Skeletal muscle cell (primary cell): ENCODE data around the gene CDCA8.

Experiments
- DNase-seq: peaks from one replicate; pipeline ENCODE4 v3.0.0-alpha.2; 2010; ENCODE audit warnings: low read depth
- H3K4me3 ChIP-seq: 2 replicates; pipeline ENCODE4 v1.5.1; 2011; ENCODE audit warnings: low read depth, mild to moderate bottlenecking, control low read depth, low read length, moderate library complexity

The CDCA8 gene

DNA sequence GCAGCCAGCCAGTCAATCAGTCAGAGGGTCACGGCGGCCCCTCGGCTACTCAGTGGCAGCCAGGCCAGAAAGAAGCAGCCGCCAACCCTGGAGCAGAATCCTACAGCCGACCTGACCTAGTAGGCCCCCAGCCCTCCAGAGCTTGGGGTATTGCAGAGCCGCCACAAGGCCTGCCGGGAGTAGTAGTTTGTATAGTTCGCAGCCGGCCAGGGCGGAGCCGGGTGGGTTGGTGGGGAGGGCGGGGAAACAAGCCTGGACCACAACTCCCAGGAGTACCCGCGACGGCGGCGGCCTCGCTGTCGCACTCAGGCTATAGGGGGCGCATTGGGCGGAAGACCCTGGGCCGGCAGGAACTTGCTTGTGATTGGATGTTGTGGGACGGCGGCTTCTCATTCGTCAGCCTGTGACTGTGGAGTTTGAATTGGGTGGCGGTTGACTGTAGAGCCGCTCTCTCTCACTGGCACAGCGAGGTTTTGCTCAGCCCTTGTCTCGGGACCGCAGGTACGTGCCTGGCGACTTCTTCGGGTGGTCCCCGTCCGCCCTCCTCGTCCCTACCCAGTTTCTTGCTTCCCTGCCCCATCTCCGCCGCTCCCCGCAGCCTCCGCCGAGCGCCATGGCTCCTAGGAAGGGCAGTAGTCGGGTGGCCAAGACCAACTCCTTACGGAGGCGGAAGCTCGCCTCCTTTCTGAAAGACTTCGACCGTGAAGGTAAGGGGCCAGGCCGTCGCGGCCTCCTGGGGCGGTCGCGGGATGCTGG, at the start of gene CDCA8:
Gene CDCA8 (plus strand): TSS at position 439 of the 756 bp plus-strand sequence. CDS start 175 bp downstream, at position 614.
- H3K4me3 ChIP-seq: peak within 1 kb of the TSS; percentile 96
- peak; percentile 92 for DNase-seq

DNA sequence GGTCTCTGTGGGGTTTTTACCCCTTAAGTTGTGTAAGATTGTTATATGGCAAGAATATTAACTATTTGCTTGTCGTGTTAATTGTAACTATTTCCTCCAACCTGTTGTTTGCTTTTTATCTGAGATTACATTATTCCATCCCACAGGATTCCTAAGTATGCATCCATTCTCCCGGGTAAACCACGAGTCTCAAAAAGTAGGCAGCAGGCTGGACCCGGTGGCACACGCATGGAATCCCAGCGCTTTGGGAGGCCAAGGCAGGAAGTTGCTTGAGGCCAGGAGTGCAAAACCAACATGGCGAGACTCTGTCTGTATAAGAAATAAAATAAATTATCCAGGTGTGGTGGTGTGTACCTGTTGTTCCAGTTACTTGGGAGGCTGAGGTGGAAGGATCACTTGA, 45.0 kb upstream of the CDCA8 start:
- no peak for DNase-seq
- H3K4me3 ChIP-seq: no peak overlapping the region

DNA sequence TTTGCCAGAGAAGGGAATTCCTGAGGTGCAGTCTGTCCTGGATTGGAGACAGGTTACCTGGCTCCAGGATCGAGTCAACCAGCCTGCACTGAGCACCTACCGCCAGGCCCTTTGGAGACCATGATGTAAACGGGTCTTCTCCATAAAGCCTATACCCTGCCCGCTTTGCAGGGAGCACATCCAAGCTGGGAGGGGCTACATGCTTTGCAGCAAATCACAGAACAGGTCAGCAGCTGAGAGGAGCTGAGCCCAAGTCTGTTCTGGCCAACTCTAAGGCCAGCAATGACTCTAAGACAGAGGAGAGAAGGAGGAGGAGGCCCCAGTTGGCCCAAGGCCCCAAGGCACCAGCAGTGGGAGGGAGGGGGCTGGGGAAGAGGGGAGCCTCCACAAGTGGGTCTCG, 42.1 kb upstream of the CDCA8 start:
- H3K4me3 ChIP-seq: no peak overlapping the region
- DNase-seq: no peak

DNA sequence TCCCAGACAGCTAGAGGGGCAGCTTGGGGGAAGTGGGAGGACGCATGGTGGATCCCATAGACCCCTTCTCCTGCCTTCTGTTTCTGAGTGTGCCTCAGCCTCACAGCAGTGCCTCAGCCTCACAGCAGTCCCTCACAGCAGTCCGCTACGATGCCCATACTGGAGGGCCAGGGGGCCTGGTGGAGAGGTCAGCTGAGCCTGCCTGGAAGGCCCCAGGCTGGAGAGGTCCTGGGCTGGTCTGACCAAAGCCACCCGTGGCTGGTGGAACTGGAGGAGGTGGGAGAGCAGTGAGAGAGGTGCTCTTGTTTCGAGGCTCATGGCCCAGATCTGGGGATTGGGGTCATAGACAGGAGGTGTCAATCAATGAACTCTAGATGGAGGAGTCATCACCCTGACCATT, 41.6 kb upstream of the CDCA8 start:
- H3K4me3 ChIP-seq: no peak overlapping the region
- no peak for DNase-seq

DNA sequence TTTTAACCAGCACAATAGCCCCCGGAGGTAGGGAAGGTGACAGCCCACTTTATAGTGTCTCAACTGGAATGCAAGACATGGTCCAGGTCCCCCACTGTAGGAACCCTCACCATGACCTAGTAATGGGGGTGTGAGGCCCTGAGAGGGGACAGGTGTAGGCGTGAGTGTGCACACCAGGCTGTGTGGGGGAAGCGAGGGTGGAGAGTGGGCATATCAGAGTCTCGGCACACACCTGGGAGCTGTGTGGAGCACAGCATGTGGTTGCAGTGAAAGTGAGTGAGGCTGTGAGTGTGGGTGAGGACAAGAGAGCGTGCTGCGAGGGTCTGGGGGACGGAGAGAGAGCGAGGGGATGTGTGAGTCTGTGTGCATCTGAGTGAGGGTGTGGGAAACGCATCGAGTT, 40.5 kb upstream of the CDCA8 start:
- DNase-seq: no peak
- H3K4me3 ChIP-seq: no peak overlapping the region

DNA sequence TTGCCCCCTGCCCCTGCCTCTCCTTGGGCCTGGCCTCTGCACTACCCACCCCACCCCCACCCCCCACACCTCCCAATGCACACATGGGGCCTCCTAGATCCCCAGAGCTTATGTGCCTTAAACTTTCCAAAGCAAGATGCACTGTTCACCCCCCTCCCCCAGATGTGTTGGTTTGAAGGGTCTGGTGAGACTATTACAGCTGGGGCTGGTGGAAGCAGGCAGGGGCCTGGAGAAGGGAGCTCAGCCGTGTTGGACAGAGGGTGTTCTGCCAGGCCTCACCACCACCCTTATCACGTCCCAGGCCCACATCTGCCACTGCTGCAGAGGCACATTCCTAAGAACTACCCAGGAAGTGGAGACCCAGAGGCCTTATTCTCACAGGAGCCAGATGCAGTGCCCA, 39.3 kb upstream of the CDCA8 start:
- DNase-seq: no peak
- H3K4me3 ChIP-seq: no peak overlapping the region

DNA sequence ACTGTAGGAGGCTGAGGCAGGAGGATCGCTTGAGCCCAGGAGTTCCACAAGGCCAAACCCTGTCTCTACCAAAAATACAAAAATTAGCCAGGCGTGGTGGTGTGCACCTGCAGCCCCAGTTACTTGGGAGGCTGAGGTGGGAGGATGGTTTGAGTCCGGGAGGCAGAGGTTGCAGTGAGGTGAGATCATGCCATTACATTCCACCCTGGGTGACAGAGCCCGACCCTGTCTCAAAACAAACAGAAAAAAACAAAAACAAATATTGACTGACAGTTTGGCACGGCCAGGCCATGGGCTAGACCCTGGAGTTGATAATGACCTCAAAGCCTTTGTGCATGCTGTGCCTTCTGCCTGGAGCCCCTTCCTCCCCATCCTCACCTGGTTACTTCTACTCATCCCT, 38.4 kb upstream of the CDCA8 start:
- no peak for DNase-seq

DNA sequence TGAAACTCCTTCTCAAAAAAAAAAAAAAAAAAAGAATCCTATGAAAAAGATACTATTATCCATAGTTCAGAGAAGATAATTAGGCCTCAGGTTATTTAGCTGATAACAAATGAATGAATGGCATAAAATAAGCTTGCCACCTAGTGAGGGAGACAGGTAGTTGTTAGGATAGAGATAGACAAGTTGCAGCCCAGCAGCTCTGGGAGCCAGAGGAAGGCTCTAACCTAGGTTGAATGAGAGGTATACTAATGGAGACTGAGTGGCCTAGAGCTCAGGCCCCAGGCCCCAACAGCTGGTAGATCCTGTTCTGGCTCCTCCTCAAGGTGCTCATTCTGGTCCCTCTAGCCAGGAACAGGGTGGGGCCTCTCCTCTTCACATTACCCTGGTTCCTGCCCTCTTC, 37.0 kb upstream of the CDCA8 start:
- DNase-seq: no peak
- H3K4me3 ChIP-seq: no peak overlapping the region

More for the DNA sequence above, 38.4 kb upstream of the CDCA8 start:
- no peak overlapping the region for H3K4me3 ChIP-seq

DNA sequence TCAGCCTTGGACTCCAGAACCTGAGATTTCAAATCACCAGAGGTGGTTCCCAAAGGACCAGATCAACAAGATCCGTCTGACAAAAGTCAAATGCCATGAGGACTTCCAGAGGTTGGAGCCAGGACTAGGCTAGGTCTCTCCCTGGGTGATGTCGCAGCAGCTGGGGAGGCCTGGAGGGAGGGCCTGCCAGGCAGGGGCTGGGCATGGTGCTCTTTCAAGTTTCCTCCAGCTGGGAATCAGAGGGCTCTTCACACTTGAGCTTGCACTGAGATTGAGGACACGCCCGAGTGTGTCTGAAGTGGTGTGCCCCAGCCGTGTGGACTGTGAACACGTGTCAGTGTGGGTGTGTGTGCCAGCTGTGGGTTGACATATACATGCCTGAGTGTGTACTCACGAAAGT, 36.3 kb upstream of the CDCA8 start:
- no peak overlapping the region for H3K4me3 ChIP-seq
- no peak for DNase-seq

DNA sequence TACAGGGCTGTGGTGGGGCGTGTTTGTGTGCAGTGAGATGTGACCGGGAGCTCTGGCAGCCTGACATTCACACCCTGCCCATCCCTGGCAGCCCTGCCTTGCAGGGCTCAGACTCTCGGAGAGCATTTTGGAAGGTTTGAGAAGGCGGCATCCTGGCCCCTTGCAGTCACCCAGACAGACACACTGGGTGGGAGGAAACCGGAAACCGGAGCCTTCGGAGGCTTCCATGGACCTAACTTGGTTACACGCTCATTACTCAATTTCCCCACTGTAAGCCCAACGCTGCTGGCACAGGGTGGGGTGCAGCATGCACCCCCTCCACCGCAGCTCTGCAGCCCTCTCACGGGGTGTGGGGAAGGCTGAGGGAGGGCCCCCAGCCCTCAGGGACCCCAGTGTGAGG, 35.4 kb upstream of the CDCA8 start:
- no peak overlapping the region for H3K4me3 ChIP-seq
- DNase-seq: no peak

DNA sequence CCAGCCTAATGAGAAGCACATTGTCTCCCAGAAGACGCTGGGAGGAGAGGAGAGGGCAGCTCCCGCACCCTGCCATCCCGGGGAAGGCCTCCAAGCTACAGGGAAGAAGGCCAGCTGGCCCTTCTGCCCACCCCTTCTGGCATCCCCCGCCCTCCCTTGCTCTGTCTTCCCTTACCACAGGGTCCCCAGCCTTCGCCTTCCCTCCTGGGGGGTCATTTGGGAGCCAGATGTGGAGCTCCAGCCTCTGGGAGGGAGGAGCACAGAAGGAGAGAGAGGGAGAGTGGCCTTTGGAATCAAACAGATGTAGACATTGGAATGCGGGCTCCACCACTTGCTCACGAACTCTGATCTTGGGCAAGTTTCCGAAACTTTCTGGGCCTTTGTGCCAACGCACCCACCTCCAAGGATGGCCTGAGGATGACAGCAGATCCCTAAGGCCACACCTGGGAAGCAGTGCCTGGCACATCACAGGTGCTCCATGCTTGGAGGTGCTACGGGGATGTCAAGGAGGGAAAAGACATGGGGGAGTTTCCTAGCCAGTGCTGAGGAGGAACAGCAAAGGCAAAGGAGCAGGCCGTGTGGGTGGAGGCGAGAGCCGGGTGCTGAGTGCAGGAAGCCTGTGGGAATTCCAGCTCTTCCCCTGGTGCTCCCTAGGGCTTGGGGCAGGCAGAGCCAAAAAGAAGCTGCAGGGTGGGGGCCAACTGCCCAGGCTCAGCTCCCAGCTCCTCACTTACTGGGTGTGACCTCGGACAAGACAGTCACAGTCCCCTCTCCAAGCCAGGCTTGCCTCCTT, 34.5 kb upstream of the CDCA8 start:
- no peak for DNase-seq
- H3K4me3 ChIP-seq: no peak overlapping the region

DNA sequence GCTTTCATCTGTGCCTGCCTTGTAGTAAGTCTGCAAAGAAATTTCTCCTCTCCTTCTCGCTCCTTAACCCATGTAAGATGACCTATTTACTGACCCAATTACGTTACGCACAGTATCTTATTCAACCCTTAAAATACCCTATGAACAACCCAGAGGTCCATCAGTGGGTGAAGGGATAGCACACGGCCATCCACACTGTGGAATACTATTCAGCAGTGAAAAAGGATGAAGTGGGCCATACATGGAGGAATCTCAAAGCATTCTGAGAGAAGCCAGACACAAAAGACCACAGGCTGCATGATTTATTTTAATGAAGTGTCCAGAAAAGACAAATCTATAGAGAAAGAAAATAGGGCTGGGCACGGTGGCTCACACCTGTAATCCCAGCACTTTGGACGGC, 33.8 kb upstream of the CDCA8 start:
- DNase-seq: no peak
- H3K4me3 ChIP-seq: no peak overlapping the region

DNA sequence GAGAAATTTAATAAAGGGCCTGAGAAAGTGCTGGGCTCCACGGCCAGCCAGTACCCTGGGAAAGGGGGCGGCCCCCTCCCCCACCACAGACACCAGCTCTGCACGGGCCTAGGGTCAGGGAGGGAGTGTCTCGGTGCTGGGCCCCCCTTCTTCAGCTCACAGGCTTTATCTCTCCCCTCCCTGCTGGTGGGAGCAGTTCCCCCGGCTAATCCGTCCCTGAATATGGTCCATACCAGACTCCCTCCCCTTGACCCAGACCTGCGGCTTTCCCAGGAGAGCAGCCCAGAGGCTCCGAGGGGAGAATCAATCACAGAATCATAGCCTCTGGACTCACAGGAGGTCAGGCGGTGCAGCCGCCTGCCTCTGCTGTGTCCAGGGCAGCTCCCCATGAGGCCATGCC, 31.7 kb upstream of the CDCA8 start:
- no peak overlapping the region for H3K4me3 ChIP-seq
- DNase-seq: no peak

DNA sequence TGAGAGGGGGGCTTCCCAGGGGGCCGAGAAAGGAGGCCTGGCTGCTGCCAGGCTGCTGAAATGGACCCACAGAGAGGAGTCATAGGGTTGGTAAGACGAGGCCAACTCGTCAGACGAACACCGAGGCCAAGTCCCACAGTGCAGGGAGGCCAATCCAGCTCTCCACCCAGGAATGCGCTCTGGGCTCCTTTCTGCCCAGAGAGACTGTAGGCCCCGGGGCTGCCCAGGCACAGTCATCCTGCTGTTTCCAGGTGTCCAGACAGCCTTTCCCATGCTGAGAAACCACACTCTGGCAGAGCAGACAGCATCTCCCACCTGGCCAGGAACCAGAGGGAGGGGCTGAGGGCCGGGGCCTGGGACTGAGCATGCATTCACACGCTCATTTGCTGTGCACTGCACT, 30.9 kb upstream of the CDCA8 start:
- DNase-seq: no peak
- H3K4me3 ChIP-seq: no peak overlapping the region

DNA sequence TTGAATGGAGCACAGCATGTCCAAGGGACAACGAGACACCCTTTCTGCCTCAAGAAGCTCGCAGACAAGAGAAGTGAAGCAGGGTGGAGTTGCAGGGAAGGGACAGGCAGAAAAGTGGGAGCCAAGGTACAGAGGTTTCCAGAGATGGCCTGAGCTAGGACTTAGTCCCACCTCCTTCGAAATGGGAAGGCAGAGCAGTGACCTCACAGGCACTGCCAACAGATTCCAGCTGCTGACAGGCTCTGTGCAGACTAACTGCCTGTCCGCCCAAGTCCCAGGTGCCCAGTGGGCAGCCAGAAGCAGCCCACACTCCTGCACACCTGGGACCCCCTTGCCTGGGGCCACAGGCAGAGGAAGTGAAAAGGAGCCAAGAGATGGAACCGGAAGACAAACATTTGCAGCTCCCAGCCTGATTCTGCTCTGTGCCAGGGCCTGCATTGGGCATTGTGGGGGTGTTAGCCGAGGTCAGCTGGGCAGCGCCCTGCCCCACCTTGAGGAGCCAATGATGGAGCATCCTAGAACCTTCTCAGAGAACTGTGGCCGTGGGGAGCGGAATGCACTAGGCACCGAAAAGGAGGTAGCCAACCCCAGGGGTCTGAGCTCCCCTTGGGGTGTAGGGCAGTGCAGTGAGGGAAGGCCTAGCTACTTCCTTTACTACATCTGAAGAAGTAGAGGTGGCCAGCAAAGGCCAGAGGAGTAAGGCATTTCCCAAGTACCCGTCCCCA, 30.1 kb upstream of the CDCA8 start:
- no peak overlapping the region for H3K4me3 ChIP-seq
- DNase-seq: no peak

DNA sequence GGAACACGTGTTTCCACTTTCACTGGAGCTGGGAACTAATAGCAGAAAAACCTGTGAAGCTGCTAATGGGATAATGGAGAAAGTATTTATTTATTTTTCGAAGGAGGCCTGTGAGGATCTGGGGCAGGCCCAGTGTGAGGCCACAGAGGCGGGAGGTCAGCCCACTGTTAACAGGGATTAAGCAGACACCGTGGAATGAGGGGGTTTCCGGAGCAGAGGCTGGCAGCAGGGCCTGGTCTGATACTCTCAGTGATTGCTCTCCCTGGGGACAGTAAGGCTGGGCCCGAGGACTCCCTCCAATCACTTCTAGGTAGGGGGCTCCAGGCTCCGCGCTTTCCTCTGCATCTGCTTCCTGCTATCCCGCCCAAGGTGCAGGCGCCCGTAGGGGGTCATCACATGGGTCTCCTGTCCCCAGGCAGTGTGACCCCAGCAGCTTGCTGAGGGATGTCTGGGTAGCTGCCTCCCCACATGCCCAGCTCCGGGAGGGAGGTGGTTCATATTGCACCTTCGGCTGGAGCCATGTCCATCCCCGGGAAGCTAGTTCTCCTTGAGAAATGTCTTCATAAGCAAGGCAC, 28.8 kb upstream of the CDCA8 start:
- DNase-seq: no peak
- H3K4me3 ChIP-seq: no peak overlapping the region

DNA sequence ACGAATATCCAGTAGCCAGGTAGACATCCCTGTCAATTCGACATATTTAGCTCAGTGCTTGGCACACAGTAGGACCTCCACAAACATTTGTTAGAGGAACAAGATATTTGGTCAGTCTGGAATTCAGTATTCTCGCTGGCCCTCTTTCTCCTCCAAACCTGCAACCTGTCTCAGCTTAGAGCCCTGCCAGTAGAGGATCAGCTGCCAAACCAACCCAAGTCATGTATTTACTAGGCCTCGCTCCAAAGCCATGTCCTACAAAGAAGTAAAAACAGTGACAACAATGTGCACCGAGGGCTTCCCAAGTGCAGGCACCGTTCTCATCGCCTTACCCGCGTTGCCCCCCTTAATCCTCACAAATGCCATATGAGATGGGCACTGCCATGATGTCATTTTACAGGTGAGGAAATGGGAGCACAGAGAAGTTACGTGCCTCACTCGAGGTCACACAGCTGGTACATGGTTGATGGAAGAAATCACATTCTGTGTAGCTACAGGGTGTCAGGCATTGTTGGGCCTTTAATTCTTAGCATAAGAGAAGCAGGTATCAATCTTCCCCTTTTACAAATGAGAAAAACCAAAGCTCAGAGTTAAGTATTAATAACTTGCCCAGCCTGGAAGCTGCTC, 26.0 kb upstream of the CDCA8 start:
- DNase-seq: no peak
- no peak overlapping the region for H3K4me3 ChIP-seq

DNA sequence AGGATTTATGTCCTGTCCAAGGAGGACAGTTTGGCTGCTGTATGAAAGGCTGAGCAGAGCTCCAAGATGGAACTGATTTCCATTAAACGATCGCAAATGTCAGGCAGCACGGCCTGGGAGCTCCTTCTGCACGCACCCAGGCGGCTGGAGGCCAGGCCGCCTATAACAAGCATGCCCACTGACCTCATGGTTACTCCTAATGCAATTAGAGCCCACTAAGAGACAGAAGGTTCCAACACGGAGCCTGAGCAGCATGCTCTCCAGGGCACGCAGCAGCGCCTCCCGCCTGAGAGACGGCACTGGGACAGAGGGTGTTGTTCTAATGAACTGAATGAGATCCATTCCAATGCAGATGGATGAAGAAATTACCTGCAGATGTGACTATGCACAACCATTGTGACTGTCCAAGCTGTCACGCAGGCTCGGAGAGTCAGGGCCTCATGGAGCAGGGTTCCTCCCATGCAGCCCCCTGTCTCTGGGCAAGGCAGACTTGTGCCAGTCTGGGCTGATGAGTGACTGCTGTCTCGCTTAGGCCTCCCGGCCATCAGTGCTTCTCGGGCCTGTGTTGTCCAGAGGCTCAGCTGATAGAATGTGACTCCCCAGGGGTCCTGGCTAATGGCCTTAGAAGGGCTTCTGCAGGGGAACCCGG, 25.2 kb upstream of the CDCA8 start:
- H3K4me3 ChIP-seq: no peak overlapping the region
- DNase-seq: no peak

DNA sequence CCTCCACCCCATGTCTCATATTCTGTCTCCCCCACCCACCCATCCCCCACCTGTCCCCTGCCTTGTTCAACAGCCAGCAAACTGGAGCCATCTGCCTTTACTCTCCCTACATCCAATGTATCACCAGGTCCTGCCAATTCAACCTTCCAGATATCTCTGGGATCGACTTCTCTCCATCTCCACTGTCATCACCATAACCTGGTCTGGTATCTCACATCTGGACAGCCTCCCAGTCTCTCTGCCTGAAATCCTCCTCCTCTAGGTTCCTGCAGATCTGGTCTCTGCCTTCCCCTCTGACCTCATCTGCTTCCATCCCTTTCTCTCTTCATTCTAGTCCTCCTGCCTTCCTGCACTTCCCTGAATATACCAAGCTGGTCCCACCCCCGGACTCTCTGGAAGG, 22.2 kb upstream of the CDCA8 start:
- H3K4me3 ChIP-seq: no peak overlapping the region
- no peak for DNase-seq
